CD4-positive, alpha-beta T cell (primary cell): ENCODE measurements around the gene SNRNP27. TPM values are rescaled to one million over a fixed set of nuclear protein-coding genes. Genes with fewer than 3 reads are reported as not detected.

ENCODE experiments used
- ATAC-seq: fragments of 200-7000 bp; cut with Tn5 transposase; one replicate; pipeline ENCODE4 v1.10.0; 2022; ENCODE audit warnings: mild to moderate bottlenecking; ENCODE audit not compliant: poor library complexity
- CTCF ChIA-PET: fragments of 350-600 bp; sonication (Branson Sonifier 250); formaldehyde crosslinking; loops from one replicate; lab custom pipeline; 2021; ENCODE audit warnings: antibody characterized with exemption, inconsistent platforms; lab: Charles Lee
- POLR2A ChIA-PET: fragments of 350-600 bp; sonication (Branson Sonifier 250); formaldehyde crosslinking; loops from one replicate; lab custom pipeline; 2021; ENCODE audit warnings: antibody characterized with exemption, inconsistent platforms; lab: Charles Lee
- DNase-seq, 14 experiments: peaks; one replicate each; pipeline ENCODE4 v3.0.0-alpha.2; 2013 to 2020; ENCODE audit warnings: mixed read lengths in 2 of 14
- H3K27ac ChIP-seq, 2 donors: one replicate each; pipeline versions ENCODE4 v1.5.1 to v1.7.0; 2013; ENCODE audit warnings: low read length in 2 of 2, low read depth in 1 of 2, mild to moderate bottlenecking in 1 of 2
- H3K27me3 ChIP-seq, 2 experiments: 1 replicate in 1 of 2; 2 replicates in 1 of 2; pipeline versions ENCODE4 v1.6.1 to v1.7.0; 2013; ENCODE audit warnings: low read length in 2 of 2, control low read depth in 1 of 2, mild to moderate bottlenecking in 1 of 2, moderate library complexity in 1 of 2; ENCODE audit not compliant: insufficient read depth in 2 of 2, control insufficient read depth in 1 of 2
- H3K36me3 ChIP-seq: one replicate; pipeline ENCODE4 v1.6.1; 2013; ENCODE audit warnings: low read length, control low read depth; ENCODE audit not compliant: insufficient read depth
- H3K4me1 ChIP-seq: one replicate; pipeline ENCODE4 v1.6.1; 2013; ENCODE audit warnings: low read length, control low read depth; ENCODE audit not compliant: insufficient read depth
- H3K4me3 ChIP-seq: one replicate; pipeline ENCODE4 v1.5.1; 2013; ENCODE audit warnings: mild to moderate bottlenecking, low read length, moderate library complexity
- H3K9me3 ChIP-seq, 2 experiments: 1 replicate in 1 of 2; 2 replicates in 1 of 2; pipeline versions ENCODE4 v1.6.1 to v1.7.0; 2013; ENCODE audit warnings: low read length in 2 of 2, mild to moderate bottlenecking in 2 of 2, control low read depth in 1 of 2, moderate library complexity in 1 of 2; ENCODE audit not compliant: control insufficient read depth in 1 of 2, insufficient read depth in 1 of 2
- H3K27ac Mint-ChIP-seq: one replicate; pipeline ENCODE4 v1.8.0; 2020; ENCODE audit warnings: mixed read lengths
- H3K27me3 Mint-ChIP-seq: one replicate; pipeline ENCODE4 v1.8.0; 2021; ENCODE audit warnings: mixed read lengths
- H3K36me3 Mint-ChIP-seq: one replicate; pipeline ENCODE4 v1.8.0; 2021; ENCODE audit warnings: low read depth, mixed read lengths
- H3K4me1 Mint-ChIP-seq: one replicate; pipeline ENCODE4 v1.8.0; 2021; ENCODE audit warnings: low read depth, mixed read lengths
- H3K4me3 Mint-ChIP-seq: one replicate; pipeline ENCODE4 v1.8.0; 2020; ENCODE audit warnings: mild to moderate bottlenecking, mixed read lengths
- H3K9me3 Mint-ChIP-seq: one replicate; pipeline ENCODE4 v1.8.0; 2020; ENCODE audit warnings: mixed read lengths
- intact Hi-C, 2 experiments: fragments of 100-400 bp; cut with DNase I in 1 of 2; cut with micrococcal nuclease in 1 of 2; formaldehyde crosslinking; loops; one replicate each; pipeline versions ENCODE4 v1.15.1 to v1.9.0; 2023 to 2025; cut with DNase I, micrococcal nuclease
- total RNA-seq, 174 experiments: library from RNA in 2 of 174; stranded (reverse) in 2 of 174; gene quantifications; one replicate each; pipeline ENCODE4 v1.2.3 and lab custom pipeline; 2021 to 2026
- TF ChIP-seq, protein P1 (sequence below): fragments of 200-600 bp; IDR thresholded peaks from one replicate; pipeline ENCODE4 v1.8.0; 2022; ENCODE audit warnings: antibody characterized with exemption, mild to moderate bottlenecking

The SNRNP27 gene
- total RNA-seq, 2 experiments from 2014 or later, result 50.9 to 54.8 TPM

DNA sequence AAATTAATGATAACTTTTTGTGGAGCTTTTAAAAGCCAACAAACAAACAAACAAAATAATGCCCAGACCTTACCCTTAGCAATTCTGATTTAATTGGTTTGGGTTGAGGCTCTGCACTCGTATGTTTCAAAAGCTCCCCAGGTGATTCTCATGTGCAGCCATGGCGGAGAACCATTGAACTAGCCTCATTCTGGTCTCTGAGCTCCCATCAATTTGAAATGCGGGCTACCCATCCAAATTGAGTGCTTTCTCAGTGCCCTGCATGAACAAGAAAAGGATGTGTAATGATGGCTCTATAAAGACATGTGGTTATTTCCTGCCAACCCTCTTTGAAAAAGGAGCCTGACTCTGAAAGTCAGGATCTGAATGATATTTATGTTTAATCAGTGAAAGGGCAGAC lies 29.4 kb downstream of the SNRNP27 start:
- POLR2A ChIA-PET, result interaction anchor here (1.9 kb wide), 1 partner anchor 8 kb away, joined by 6 read pairs; the partner anchor contains the start of gene MXD1
- Histone ChIP-seq H3K27me3 (no peaks in the 10 kb centered on the region), H3K4me1 (no peaks in the 10 kb centered on the region), H3K27ac (no peak overlapping the region), H3K36me3 (peaks cover 34% of the 10 kb centered on the region), H3K9me3 (no peaks in the 10 kb centered on the region), H3K4me3 (no peak overlapping the region)
- peaks cover 16% of the 10 kb centered on the region for H3K4me1 Mint-ChIP-seq
- peaks cover 77% of the 10 kb centered on the region for H3K36me3 Mint-ChIP-seq
- TF ChIP-seq, protein P1, sequence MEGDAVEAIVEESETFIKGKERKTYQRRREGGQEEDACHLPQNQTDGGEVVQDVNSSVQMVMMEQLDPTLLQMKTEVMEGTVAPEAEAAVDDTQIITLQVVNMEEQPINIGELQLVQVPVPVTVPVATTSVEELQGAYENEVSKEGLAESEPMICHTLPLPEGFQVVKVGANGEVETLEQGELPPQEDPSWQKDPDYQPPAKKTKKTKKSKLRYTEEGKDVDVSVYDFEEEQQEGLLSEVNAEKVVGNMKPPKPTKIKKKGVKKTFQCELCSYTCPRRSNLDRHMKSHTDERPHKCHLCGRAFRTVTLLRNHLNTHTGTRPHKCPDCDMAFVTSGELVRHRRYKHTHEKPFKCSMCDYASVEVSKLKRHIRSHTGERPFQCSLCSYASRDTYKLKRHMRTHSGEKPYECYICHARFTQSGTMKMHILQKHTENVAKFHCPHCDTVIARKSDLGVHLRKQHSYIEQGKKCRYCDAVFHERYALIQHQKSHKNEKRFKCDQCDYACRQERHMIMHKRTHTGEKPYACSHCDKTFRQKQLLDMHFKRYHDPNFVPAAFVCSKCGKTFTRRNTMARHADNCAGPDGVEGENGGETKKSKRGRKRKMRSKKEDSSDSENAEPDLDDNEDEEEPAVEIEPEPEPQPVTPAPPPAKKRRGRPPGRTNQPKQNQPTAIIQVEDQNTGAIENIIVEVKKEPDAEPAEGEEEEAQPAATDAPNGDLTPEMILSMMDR, result no peak
- DNase-seq (no peak), ATAC-seq (no peak)
- intact Hi-C loops, result no loop called here
- no peak overlapping the region for H3K27ac Mint-ChIP-seq
- H3K4me3 Mint-ChIP-seq, result no peak overlapping the region
- H3K9me3 Mint-ChIP-seq, result no peaks in the 10 kb centered on the region
- CTCF ChIA-PET, result interaction anchor here (0.7 to 1.2 kb wide), 2 partner anchors 101 to 155 kb away, joined by 3 to 4 read pairs; no protein-coding TSS in a partner anchor
- H3K27me3 Mint-ChIP-seq, result no peaks in the 10 kb centered on the region

DNA sequence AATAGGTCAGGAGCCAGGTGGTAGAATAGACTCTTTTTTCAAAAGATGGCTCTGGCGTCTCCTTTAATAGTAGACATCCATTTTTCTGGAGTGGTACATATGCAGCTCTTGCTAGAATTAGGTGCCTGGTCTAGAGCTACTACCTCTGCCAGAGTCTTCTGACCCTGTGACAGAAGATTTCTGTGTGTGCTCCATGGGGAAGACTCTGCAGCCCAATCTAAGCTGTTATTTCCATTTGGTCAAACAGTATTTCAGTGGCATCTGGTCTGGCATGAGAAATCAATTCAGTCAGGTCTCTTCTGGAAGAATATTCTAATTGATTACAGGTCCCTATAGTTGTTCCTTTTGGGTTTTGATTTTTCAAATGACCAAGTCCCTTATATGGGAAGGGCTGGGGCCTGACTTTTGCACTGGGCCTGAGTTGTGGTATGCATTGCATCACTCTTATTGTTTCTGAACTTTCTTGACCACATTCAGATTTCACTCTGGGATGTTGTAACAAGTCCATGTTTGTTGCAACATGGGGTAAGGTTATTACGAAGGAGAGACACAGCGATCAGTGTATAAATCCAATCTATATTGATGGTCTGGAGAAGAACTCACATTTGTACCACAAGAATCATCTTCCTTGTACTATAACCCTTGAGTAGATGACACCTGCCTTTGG lies 33.2 kb downstream of the SNRNP27 start:
- intact Hi-C loops, result no loop called here
- TF ChIP-seq, protein P1, result no peak
- no peak overlapping the region for H3K4me3 Mint-ChIP-seq
- peaks cover 21% of the 10 kb centered on the region for H3K36me3 ChIP-seq
- ChIA-PET POLR2A (interaction anchor here (1.4 kb wide), 1 partner anchor 13 kb away, joined by 11 read pairs; the partner anchor contains the start of gene MXD1), CTCF (no interaction called here)
- H3K4me3 ChIP-seq, result no peak overlapping the region
- no peak overlapping the region for H3K27ac Mint-ChIP-seq
- no peaks in the 10 kb centered on the region for H3K27me3 ChIP-seq
- peaks cover 4% of the 10 kb centered on the region for H3K4me1 ChIP-seq
- H3K4me1 Mint-ChIP-seq, result peaks cover 20% of the 10 kb centered on the region
- no peaks in the 10 kb centered on the region for H3K9me3 Mint-ChIP-seq
- ATAC-seq, result no peak
- no peaks in the 10 kb centered on the region for H3K27me3 Mint-ChIP-seq
- DNase-seq, result peak in 1 of 14 experiments; percentile 37
- H3K27ac ChIP-seq, result no peak overlapping the region
- peaks cover 70% of the 10 kb centered on the region for H3K36me3 Mint-ChIP-seq
- H3K9me3 ChIP-seq, result no peaks in the 10 kb centered on the region

- TF ChIP-seq, protein P1, result no peak
- Histone ChIP-seq H3K4me3 (no peak overlapping the region), H3K36me3 (peaks cover 28% of the 10 kb centered on the region), H3K27ac (no peak overlapping the region), H3K9me3 (no peaks in the 10 kb centered on the region), H3K4me1 (peaks cover 14% of the 10 kb centered on the region), H3K27me3 (no peaks in the 10 kb centered on the region)
- intact Hi-C loops, result no loop called here
- H3K9me3 Mint-ChIP-seq, result no peaks in the 10 kb centered on the region
- DNase-seq (no peak), ATAC-seq (no peak)
- ChIA-PET POLR2A (interaction anchor here (1.5 kb wide), 1 partner anchor 17 kb away, joined by 4 read pairs; the partner anchor contains the start of gene MXD1), CTCF (interaction anchor here (0.9 kb wide), 1 partner anchor 211 kb away, joined by 3 read pairs; no protein-coding TSS in a partner anchor)
- peaks cover 22% of the 10 kb centered on the region for H3K4me1 Mint-ChIP-seq
- no peak overlapping the region for H3K4me3 Mint-ChIP-seq
- H3K36me3 Mint-ChIP-seq, result peaks cover 70% of the 10 kb centered on the region
- peak overlapping the region; percentile 21 for H3K27ac Mint-ChIP-seq
- H3K27me3 Mint-ChIP-seq, result no peaks in the 10 kb centered on the region
Observed at GRCh38 chr2:69931832-69932595, 38.3 kb downstream of the SNRNP27 start.
